OCI-M2 (cell line): ENCODE results near the gene SENP7.
A peak's percentile ranks its signal among the peaks of the same experiment; 100 is the strongest.
"Not testable (repeated sequence)": the region's sequence is repeated elsewhere in the genome, so short reads cannot be mapped to it uniquely, and the experiment has no call there.

Experiments used
- DNase-seq: peaks from one replicate; lab custom pipeline; 2025; ENCODE audit not compliant: unreplicated experiment; lab: John Stamatoyannopoulos, UW

Gene SENP7, protein sequence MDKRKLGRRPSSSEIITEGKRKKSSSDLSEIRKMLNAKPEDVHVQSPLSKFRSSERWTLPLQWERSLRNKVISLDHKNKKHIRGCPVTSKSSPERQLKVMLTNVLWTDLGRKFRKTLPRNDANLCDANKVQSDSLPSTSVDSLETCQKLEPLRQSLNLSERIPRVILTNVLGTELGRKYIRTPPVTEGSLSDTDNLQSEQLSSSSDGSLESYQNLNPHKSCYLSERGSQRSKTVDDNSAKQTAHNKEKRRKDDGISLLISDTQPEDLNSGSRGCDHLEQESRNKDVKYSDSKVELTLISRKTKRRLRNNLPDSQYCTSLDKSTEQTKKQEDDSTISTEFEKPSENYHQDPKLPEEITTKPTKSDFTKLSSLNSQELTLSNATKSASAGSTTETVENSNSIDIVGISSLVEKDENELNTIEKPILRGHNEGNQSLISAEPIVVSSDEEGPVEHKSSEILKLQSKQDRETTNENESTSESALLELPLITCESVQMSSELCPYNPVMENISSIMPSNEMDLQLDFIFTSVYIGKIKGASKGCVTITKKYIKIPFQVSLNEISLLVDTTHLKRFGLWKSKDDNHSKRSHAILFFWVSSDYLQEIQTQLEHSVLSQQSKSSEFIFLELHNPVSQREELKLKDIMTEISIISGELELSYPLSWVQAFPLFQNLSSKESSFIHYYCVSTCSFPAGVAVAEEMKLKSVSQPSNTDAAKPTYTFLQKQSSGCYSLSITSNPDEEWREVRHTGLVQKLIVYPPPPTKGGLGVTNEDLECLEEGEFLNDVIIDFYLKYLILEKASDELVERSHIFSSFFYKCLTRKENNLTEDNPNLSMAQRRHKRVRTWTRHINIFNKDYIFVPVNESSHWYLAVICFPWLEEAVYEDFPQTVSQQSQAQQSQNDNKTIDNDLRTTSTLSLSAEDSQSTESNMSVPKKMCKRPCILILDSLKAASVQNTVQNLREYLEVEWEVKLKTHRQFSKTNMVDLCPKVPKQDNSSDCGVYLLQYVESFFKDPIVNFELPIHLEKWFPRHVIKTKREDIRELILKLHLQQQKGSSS

DNA sequence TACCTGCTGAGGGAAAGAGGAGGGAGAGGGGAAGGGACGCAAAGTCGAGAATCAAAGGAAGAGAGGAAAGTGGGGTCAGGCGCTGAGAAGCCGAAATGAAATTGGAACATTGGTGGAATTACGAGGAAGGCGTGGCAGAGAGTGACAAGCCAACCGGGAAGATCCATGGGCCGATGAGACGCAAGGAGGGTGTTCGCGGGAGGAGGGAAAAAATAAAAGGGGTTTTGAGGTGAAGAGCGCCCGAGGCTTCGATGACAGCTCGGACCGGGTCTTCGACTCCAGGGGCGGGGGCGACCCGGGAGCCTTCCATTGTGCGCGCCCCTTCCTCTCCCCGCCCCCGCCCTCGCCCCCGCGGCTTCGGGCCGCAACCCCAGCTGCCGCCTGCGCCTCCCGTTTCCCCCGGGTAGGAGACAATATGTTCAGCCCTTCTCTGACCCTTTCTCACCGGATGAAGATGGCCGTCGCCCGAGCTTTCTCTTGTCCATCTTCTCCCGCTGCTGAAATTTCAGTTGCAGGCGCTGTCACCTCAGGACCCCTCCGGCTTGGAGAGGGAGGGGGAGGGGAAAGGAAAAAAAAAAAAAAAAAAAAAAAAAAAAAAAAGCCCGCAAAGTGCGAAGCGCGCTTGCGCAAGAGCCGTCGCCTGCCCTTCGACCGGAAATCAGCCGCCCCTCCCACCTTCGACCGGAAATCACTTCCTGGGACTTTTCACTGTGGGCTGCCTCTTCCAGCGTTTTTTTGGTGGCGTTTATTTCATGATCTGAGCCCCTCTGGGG lies at the start of gene SENP7:
Gene SENP7 (minus strand): TSS at position 567 of the 773 bp plus-strand sequence. CDS start 82 bp downstream, at position 485.
- no peak for DNase-seq

DNA sequence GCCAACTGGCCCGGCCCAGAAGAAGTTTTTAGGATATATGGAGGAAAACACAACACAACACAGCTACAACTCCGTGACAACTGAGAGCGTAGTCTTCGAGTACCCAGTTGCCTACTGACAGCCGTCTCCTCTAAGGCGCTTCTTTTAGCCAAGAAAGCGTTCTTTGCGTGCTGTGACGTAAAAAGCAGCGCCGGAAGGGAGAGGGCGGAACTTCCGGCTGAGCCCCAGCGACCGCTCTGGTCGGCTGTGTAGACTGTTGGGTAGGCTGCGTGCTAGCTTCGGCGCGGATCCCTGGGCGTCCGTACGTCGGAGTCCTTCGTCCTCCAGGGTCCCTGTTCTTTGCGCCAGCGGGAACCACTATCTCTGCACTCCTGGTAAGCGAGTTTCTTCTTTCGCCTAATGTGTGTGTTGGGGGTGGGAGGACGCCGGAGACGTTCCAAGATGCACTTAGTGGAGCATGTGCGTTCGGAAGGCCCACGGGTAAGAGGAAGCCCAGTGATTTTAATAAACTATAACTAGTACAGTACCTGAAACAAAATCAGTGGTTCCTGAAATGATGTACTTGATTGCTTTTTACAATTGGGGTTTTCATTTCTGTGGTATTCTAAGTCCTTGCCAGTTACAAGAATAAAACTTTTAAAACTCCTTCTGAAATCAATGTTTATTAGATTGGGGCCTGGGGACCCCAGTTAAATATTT lies 48.8 kb upstream of the SENP7 start, which contains the start of gene TRMT10C:
Gene TRMT10C (plus strand): TSS at position 239 of the 699 bp plus-strand sequence. CDS start 2,914 bp downstream, outside the sequence.
- DNase-seq: peak; percentile 73

DNA sequence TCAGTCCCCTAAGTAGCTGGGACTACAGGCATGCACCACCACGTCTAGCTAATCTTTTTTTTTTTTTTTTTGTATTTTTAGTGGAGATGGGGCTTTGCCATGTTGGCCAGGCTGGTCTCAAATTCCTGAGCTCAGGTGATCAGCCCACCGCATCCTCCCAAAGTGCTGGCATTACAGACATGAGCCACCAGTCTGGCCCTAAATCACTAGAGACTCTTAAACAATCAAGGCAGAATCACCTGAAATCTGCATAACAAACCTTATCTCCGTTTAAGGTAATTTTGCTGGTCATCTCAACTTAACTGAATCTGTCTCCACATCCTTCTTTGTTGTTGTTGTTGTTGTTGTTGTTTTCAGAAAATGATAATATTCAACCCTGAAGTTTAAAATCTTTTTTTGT lies 43.1 kb upstream of the SENP7 start:
- DNase-seq: no peak

DNA sequence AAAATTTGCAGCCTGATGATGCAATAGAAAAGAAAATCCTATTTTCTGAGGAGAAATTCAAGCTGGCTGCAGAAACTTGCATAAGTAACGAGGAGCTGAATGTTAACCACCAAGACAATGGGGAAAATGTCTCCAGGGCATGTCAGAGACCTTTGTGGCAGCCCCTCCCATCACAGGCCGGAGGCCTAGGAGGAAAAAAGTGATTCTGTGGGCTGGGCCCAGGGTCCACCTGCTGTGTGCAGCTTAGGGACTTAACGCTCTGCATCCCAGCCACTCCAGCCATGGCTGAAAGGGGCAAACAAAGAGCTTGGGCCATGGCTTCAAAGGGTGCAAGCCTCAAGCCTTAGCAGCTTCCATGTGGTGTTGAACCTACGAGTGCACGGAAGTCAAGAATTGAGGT lies 40.4 kb upstream of the SENP7 start:
- not testable (repeated sequence) for DNase-seq

DNA sequence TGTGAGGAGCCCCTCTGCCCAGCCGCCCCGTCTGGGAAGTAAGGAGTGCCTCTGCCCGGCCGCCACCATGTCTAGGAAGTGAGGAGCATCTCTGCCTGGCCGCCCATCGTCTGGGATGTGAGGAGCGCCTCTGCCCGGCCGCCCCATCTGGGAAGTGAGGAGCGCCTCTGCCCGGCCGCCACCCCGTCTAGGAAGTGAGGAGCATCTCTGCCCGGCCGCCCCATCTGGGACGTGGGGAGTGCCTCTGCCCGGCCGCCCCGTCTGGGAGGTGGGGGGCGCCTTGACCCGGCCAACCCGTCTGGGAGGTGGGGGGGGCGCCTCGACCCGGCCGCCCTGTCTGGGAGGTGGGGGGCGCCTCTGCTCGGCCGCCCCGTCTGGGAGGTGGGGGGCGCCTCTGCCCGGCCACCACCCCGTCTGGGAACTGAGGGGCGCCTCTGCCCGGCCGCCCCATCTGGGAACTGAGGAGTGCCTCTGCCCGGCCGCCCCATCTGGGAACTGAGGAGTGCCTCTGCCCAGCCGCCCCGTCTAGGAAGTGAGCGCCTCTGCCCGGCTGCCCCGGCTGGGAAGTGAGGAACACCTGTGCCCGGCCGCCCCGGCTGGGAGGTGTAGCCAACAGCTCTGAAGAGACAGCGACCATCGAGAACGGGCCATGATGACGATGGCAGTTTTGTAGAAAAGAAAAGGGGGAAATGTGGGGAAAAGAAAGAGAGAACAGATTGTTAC lies 38.5 kb upstream of the SENP7 start:
- not testable (repeated sequence) for DNase-seq

DNA sequence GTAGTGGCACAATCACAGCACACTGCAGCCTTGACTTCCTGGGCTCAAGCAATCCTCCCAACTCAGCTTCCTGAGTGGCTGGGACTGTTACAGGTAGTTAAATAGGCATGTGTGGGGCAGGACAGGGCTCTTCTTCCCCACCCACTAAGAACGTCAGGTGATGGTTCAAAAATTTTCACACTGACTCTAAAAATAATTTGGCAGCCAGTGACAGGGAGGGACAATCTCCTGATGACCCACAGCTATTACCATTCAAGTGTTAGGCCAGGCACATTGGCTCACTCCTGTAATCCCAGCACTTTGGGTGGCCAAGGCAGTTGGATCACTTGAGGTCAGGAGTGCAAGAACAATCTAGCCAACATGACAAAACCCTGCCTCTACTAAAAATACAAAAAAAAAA lies 36.5 kb upstream of the SENP7 start:
- no peak for DNase-seq

DNA sequence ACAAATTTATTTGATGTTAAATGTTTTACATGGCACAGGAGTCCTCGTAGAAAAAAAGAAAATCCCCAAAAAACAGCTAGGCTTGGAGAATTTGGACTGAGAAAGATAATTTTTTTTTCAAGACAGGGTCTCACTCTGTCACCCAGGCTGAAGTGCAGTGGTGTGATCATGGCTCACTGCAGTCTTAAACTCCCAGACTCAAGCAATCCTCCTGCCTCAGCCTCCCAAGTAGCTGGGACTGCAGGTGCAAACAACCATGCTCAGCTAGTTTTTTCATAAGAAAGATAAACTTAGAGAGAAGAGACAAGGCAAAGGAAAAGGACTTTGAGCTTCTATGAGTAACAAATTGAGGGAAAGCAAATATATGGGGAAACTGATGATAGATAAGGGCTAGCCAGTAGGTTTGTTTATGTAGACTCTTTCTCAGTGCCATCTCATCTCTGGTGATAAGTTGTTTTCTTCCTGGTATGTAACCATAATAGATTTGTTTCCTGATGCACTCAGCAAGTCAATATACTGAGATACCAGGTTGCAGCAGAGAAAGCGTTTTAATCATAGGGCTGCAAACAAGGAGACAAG lies 35.6 kb upstream of the SENP7 start:
- DNase-seq: no peak

DNA sequence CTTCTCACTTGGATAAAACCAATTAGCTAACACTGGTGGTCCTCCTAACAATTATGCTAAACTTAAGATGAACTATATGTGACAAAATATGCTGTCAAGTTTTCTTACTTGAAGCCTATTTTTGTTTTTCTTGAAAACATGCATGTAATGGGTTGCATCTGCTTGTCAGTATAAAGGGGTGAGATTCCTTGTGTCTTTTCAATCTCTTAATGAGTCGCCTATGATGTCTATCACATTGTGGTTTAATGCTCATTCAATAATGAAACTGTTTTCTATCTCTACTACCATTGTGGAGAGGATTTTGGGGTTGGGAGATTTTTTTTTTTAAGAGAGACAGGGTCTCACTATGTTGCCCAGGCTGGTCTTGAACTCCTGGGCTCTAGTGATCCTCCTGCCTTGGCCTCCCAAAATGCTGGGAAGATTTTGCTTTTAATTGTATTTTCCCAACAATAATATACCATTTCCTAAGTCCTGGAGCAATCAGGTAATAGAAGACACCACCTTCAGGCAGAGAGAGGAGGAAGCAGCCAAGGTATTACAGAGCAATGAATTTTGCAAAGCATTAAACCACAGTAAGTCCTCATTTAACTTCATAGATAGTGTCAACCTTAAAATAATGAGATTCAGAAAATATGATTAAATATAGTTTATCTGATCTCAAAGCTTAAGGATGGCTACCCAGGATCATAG lies 31.3 kb upstream of the SENP7 start:
- no peak for DNase-seq

DNA sequence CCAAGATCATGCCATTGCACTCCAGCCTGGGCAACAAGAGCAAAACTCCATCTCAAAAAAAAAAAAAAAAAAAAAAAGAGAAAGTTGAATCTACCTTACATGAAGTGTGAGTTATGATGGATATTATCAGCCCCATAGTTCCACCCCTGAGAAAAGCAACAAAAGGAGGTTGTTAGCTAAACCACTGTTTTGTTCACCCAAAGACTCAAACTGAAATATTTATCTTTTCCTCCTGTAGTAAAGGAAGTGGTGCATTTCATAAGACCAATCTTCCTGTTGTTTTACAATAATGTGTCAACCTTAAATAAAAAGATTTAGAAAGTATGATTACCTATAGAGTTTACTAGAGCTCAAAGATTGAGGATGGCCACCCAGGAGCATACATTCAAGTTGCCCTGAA lies 29.9 kb upstream of the SENP7 start:
- DNase-seq: no peak

DNA sequence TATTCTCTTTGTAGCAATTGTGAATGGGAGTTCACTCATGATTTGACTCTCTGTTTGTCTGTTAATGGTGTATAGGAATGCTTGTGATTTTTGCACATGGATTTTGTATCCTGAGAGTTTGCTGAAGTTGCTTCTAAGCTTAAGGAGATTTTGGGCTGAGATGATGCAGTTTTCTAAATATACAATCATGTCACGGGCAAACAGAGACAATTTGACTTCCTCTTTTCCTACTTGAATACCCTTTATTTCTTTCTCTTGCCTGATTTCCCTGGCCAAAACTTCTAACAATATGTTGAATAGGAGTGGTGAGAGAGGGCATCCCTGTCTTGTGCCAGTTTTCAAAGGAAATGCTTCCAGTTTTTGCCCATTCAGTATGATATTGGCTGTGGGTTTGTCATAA lies 23.9 kb upstream of the SENP7 start:
- not testable (repeated sequence) for DNase-seq

DNA sequence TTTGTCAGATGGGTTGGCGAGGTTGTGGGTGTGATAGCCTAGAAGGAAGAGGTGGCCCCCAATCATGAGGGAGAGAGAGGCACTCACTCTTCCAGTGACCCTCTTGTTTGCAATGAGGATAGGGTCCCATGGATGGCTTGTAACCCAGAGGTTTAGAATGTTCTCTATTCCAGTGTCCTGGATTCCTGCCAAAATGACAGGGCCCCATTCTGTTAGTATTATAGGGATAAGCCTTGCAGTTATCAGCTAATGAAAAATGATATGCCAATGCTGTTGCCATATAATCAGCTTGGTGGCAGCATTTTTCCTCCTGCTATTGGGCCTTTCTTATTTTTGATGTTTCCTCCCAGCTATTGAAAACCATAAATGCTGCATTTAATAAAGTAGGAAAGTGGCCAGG lies 23.3 kb upstream of the SENP7 start:
- no peak for DNase-seq

DNA sequence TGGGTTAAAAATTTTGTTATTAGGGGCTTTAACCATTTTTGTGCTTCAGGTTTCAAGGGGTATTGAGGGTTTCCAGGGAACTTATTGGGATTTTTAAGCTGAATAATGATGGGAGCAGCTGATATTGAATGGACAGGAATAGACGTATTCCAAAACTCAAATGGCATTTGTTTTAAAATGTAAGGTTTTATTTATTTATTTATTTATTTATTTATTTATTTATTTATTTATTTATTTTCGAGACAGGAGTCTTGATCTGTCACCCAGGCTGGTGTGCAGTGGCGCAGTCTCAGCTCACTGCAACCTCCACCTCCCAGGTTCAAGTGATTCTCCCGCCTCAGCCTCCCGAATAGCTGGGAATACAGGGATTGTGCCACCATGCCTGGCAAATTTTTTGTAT lies 22.2 kb upstream of the SENP7 start:
- no peak for DNase-seq

DNA sequence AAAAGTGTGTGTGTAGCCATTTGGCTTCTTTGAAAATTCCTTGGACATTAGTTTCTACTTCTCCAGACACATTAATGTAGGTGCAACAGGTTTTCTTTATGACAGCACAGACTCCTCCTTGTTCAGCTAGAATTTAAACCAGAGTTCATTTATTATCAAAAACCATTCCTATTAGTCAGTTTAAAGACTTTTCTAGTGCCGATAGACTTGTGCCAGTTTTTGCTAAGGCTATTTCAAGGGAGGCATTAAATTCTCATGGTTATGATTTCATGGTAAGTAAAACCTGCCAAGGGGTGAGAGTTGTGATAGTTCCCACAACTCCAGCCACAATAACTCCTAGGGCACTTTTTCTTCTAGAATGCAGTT lies 20.6 kb upstream of the SENP7 start:
- no peak for DNase-seq

DNA sequence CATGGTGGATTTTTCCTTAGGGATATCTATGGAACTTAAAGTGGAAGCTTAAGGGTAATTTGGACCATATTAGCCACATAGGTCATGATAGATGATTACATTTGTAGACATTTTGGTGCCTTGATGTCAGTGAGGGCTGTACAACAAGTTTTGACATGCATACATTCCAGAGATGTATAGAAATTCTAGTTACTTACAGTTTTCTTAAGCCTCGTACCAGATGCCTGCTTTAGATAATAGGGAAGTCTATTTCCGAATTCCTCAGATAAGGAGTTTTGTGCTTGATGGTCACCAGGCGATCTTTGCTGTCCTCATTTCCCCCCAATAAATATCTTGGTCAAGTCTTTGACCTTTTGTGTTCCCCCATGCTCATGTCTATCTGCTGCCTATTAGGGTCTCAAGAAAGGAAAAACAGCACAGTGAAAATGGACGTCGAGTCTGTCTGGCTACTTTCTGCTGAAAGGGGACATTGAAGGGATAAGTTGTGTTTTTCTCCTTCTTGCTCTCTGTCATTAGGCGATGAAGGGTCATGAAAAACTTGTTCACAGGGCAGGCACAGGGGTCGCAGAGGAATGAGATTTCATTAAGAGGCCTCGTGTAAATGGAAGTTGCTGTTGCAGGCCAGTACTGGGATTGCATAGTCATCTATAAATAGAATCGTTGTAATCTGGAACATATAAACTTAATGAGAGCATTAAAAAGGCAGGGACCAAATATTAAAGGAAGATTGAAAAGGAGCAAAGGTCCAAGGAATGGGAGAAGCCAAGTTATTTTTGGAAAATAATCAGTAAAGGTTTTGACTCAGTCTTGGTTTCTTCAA lies 20.0 kb upstream of the SENP7 start:
- DNase-seq: no peak

DNA sequence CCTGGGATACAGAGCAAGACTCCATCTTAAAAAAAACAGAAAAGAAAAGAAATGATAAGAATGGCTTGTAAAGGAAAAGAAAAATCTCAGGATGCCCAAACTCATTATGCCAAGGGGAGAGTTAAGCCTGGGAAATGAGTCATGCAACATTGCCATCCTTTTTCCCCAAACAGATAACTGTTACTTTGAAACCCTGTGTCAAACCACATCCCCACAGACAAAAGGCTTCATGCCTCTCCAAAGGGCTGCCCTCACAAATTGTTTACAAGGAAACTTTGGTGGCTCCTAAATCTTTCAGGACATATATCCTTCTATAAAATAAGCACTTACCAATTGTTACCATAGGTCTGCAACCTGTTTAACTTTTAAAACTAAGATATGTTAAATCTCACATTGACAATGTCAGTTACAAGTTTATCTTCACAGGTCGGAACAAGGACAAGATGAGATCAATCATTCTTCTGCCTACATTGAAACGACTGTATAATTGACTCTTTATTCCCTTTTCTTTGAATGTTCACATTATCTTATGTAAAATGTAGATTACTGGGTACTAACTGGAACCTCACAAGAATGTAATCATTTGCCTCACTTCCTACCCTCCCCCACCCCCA lies 18.6 kb upstream of the SENP7 start:
- no peak for DNase-seq

DNA sequence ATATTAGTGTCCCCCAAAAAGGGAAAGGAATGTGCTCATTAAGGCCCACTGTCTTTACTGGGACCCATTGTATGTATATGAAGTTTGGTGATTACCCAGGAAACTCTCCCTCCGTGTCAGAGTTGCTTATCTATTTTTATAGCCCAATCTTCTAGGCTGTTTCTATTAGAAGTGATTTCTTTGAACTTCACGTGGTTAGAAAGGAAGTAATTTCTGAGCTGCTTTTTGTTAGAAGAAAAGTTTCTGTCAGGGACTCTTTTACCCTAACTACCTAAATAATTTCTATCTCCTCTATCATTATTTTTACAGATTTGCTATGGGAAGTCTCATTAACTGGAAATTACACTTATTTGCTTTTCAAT lies 17.7 kb upstream of the SENP7 start:
- DNase-seq: no peak
